Urinary bladder (tissue), 4 donors: Measurements from ENCODE around the gene POTEJ. TPM values are rescaled to one million over a fixed set of nuclear protein-coding genes. Genes with fewer than 3 reads are reported as not detected.
"Not testable (repeated sequence)": the region's sequence is repeated elsewhere in the genome, so short reads cannot be mapped to it uniquely, and the experiment has no call there.

Experiments
- DNase-seq: peaks from one replicate; pipeline ENCODE4 v3.0.0-alpha.2; 2015; ENCODE audit errors: extremely low spot score
- H3K27ac ChIP-seq: one replicate; pipeline ENCODE4 v1.5.1; 2013; ENCODE audit warnings: low read depth, mild to moderate bottlenecking, moderate library complexity
- H3K36me3 ChIP-seq: one replicate; pipeline ENCODE4 v1.6.1; 2013; ENCODE audit warnings: mild to moderate bottlenecking, moderate library complexity; ENCODE audit not compliant: insufficient read depth
- H3K4me1 ChIP-seq: one replicate; pipeline ENCODE4 v1.6.1; 2013; ENCODE audit warnings: mild to moderate bottlenecking, moderate library complexity; ENCODE audit not compliant: insufficient read depth
- H3K4me3 ChIP-seq: one replicate; pipeline ENCODE4 v1.5.1; 2013; ENCODE audit warnings: low read depth, low read length
- WGBS: extraction: QIAGEN DNeasy Blood & Tissue Kit; methylation state at CpG from one replicate; pipeline ENCODE4 v1.1.7; 2013; 5-methylcytosine and 5-hydroxymethylcytosine counted together
- polyA plus RNA-seq: library from polyadenylated mRNA; stranded (reverse); fragments of 200-250 nt; gene quantifications from one replicate; pipeline ENCODE4 v1.2.3, GENCODE V29; 2013
- total RNA-seq: library from RNA; depleted of rRNA; stranded (reverse); fragments of >200 nt; gene quantifications from one replicate; pipeline ENCODE4 v1.2.3, GENCODE V29; 2014
- donor health status: healthy with polysubstance abuse.
- donor health status: healthy.

The POTEJ gene
- total and polyA plus RNA-seq, 2 donors: not detected

- H3K36me3 ChIP-seq, DNase-seq, H3K4me1 ChIP-seq, H3K4me3 ChIP-seq, H3K27ac ChIP-seq: not testable (repeated sequence)
- 32% methylated on average over 7 of the region's 40 CpGs for WGBS
These were observed 18.3 kb upstream of the POTEJ start for GRCh38 chr2:130592791-130593414.

- H3K27ac ChIP-seq, DNase-seq, H3K4me3 ChIP-seq, H3K4me1 ChIP-seq, H3K36me3 ChIP-seq: not testable (repeated sequence)
- 83% methylated on average over 2 of the region's 4 CpGs for WGBS
These were observed 17.2 kb upstream of the POTEJ start for GRCh38 chr2:130594011-130594410.

DNA sequence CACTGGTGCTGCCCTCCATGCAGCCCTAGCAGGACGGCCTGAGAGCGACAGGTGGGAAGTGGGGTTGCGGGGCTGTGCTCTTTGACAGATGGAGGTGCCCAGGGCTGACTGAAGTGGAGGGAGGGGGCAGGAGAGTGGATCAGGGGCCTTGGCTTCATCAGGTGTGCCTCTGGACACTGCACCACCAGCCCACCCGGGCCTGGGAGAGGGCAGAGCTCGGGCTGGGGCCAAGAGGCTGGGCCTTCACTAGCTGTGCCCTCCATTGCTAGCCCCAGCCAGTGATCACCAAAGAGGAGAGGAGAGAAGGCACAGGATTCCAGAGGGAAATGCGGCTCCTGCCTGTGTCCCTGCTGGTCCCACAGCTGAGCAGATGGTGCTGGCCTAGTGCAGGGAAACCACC is 14.5 kb upstream of the POTEJ start:
- not testable (repeated sequence) for H3K27ac ChIP-seq, H3K4me3 ChIP-seq, DNase-seq, H3K36me3 ChIP-seq, H3K4me1 ChIP-seq
- 67% methylated on average over 2 of the region's 6 CpGs for WGBS

- DNase-seq, H3K4me1 ChIP-seq, H3K4me3 ChIP-seq, H3K27ac ChIP-seq, H3K36me3 ChIP-seq: not testable (repeated sequence)
- no CpG with 5 or more reads among the region's 22 CpGs for WGBS
These were observed 13.2 kb upstream of the POTEJ start for GRCh38 chr2:130597994-130598393.

DNA sequence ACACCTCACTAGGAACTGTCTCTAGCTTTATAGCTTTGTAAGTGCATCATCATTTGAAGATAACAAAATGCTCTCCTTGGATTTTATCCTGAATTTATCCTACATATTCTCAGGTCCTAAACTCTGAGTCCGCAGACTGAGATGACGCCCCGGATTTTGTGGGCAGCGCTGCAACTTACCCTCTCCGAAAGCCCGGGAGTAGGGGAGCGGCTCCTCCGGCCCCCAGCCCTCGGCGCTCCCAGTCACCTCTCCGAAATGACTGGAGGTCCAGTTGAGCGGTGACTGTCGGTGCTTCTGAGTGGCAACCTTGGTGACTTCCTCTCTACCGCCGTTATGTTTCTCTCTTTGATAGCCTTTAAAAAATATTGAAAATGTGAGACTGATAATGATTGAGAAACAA is 12.8 kb upstream of the POTEJ start:
- H3K4me3 ChIP-seq, H3K4me1 ChIP-seq, H3K27ac ChIP-seq, H3K36me3 ChIP-seq, DNase-seq: not testable (repeated sequence)
- 44% methylated on average over 13 of the region's 15 CpGs for WGBS

- no CpG with 5 or more reads among the region's 6 CpGs for WGBS
These were observed 11.8 kb upstream of the POTEJ start, which contains the start of gene CFC1 for GRCh38 chr2:130599393-130599792. TSS of gene CFC1 (minus strand) at chr2:130599575. CDS start at chr2:130599287, 288 bp downstream.

GRCh38 chr2:130599926-130600325 is 11.3 kb upstream of the POTEJ start:
- 88% methylated on average over 8 of the region's 9 CpGs for WGBS

More at GRCh38 chr2:130599393-130599792, 11.8 kb upstream of the POTEJ start, which contains the start of gene CFC1:
- not testable (repeated sequence) for DNase-seq, H3K4me3 ChIP-seq, H3K4me1 ChIP-seq, H3K27ac ChIP-seq, H3K36me3 ChIP-seq

GRCh38 chr2:130601648-130602302 is 9.5 kb upstream of the POTEJ start:
- not testable (repeated sequence) for DNase-seq, H3K4me1 ChIP-seq, H3K27ac ChIP-seq, H3K4me3 ChIP-seq, H3K36me3 ChIP-seq
- 11% methylated on average over 5 of the region's 15 CpGs for WGBS

More at GRCh38 chr2:130599926-130600325, 11.3 kb upstream of the POTEJ start:
- H3K27ac ChIP-seq, H3K4me1 ChIP-seq, H3K36me3 ChIP-seq, DNase-seq, H3K4me3 ChIP-seq: not testable (repeated sequence)

GRCh38 chr2:130608276-130609001 is 2.8 kb upstream of the POTEJ start:
- not testable (repeated sequence) for H3K4me3 ChIP-seq, H3K4me1 ChIP-seq, DNase-seq, H3K27ac ChIP-seq, H3K36me3 ChIP-seq
- WGBS: 96% methylated on average over 4 of the region's 17 CpGs

DNA sequence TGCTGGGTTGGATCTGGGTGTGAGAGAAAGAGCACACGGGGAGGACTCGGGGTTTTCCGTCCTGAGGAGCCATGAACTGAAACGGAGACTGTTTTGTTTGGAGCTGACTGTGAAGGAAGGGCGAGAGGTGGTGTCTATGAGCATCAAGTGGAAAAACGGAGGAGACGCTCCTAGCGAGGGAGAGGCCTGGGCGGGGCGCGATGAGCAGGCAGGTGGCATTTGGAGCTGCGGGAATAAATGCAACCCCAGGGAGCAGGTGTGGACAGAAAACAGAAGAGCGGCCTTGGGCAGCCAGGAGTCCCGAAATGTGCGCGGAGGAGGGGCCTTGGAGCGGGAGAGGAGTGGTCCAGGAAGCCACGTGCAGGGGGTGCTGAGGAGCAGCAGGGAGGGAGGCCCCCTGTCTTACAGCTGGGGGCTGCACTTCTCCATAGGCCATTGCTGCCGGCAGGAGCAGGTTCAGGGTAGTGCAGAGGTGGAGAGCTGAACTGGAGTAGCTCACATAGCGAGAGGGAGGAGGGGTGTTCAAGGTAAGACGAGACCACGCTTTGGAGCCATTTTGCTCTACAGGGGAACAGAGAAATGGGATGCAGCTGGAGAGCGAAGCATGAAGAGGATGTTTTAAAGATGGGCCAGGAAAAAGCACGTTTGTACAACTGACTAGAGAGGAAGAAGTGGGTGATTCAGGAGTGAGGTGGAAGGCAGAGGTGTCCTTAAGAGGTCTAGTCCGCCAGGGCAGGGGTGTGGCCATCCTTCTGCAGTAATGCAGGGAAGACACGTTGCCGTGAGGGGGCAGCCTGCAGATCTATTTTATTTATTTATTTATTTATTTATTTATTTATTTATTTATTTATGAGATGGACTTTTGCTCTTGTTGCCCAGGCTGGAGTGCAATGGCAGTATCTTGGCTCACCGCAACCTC is 2.0 kb upstream of the POTEJ start:
- H3K36me3 ChIP-seq, DNase-seq, H3K4me3 ChIP-seq, H3K4me1 ChIP-seq, H3K27ac ChIP-seq: not testable (repeated sequence)
- 68% methylated on average over 5 of the region's 28 CpGs for WGBS

DNA sequence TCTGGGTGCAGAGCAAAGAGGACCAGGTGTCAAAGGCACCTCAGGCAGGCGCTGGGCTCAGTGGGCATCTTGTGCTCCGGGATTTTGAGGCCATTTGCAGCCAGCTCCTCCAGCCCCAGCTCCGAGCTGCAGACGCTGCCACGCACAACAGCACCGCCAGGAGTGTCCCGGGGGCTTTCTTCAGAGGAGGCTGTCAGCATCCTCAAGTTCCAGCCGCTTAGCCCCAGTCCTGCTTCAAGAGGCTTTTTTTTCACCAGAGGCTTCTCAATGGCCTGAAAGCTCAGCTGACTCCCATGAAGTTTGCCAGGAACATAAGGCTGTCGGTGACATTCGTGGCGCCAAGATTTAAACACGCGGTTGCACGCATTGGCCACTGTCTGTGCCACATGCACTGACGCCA is 754 bp upstream of the POTEJ start:
- not testable (repeated sequence) for H3K4me3 ChIP-seq, H3K36me3 ChIP-seq, H3K27ac ChIP-seq, H3K4me1 ChIP-seq, DNase-seq
- 88% methylated on average over 13 of the region's 15 CpGs for WGBS

GRCh38 chr2:130628784-130629475 is 17.7 kb downstream of the POTEJ start:
- not testable (repeated sequence) for H3K4me1 ChIP-seq, H3K4me3 ChIP-seq, H3K36me3 ChIP-seq, DNase-seq, H3K27ac ChIP-seq
- 92% methylated on average over 9 of the region's 10 CpGs for WGBS

GRCh38 chr2:130638973-130639372 is 27.7 kb downstream of the POTEJ start:
- not testable (repeated sequence) for H3K4me3 ChIP-seq, DNase-seq, H3K36me3 ChIP-seq, H3K27ac ChIP-seq, H3K4me1 ChIP-seq
- 83% methylated on average over 2 of the region's 2 CpGs for WGBS
